ENCODE data around the gene TBC1D30. TPM values are rescaled to one million over a fixed set of nuclear protein-coding genes. Genes with fewer than 3 reads are reported as not detected.

TBC1D30 gene
- total RNA-seq, 2 experiments from 2014 or later, result 0.30 to 0.37 TPM

GRCh38 chr12:64875186-64875585 is 50.7 kb downstream of the TBC1D30 start:
- H3K27me3 Mint-ChIP-seq, result peaks cover 3% of the 10 kb centered on the region
- H3K4me3 Mint-ChIP-seq, result no peak overlapping the region
- no peaks in the 10 kb centered on the region for H3K36me3 Mint-ChIP-seq (ENCODE audit: low read depth)
- intact Hi-C loops (cut with DNase I, micrococcal nuclease), result no loop called here
- CTCF ChIA-PET, result interaction anchor here (1.6 kb wide), 1 partner anchor 74 kb away, joined by 7 read pairs; no protein-coding TSS in a partner anchor
- H3K4me1 Mint-ChIP-seq, result peaks cover 22% of the 10 kb centered on the region
- DNase-seq (no peak), ATAC-seq (no peak)
- POLR2A ChIA-PET, result no interaction called here
- H3K27ac Mint-ChIP-seq, result no peak overlapping the region
- H3K9me3 Mint-ChIP-seq (ENCODE audit: low read depth), result no peaks in the 10 kb centered on the region

GRCh38 chr12:64876388-64877071 is 52.1 kb downstream of the TBC1D30 start:
- DNase-seq (no peak), ATAC-seq (no peak)
- Mint-ChIP-seq H3K4me3 (no peak overlapping the region), H3K27me3 (peaks cover 3% of the 10 kb centered on the region), H3K27ac (no peak overlapping the region), H3K36me3 (ENCODE audit: low read depth) (no peaks in the 10 kb centered on the region), H3K9me3 (ENCODE audit: low read depth) (no peaks in the 10 kb centered on the region), H3K4me1 (peaks cover 22% of the 10 kb centered on the region)
- CTCF ChIA-PET, result interaction anchor here (0.8 to 1.1 kb wide), 3 partner anchors 17 to 79 kb away, joined by 3 to 4 read pairs (median 3); no protein-coding TSS in a partner anchor
- POLR2A ChIA-PET, result interaction anchor here (0.6 to 0.8 kb wide), 2 partner anchors 1077 to 1208 kb away, joined by 3 read pairs; no protein-coding TSS in a partner anchor
- intact Hi-C loops (cut with DNase I, micrococcal nuclease), result no loop called here

DNA sequence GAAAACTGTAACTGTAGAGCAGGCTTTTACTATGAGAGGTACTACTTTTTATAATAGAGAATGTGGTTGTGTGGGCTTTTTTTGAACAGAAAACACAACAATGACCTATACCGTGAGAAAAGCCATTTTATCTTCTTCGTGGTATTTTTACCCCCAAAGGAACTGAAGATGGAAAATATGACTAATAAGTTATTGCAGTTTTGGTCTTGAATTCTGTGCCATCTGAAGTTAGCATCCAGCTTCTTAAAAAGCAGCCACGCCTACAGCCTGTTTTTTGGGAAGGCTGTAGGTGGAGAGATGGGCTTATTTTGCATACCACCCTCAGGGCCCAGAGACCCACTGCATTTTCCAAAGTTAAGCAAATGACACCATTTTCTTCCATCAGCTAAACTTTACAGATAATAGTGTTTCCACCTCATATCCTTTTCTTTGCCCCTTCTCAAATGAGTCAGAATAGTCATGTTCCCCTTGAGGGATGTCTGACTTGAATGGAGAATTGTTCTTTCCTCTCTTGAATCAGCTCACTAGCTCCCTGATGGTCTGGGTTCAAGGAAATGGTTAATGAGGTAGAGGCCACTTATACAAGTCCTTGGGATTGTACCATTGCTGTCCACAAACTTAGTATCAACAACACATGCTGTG is 53.0 kb downstream of the TBC1D30 start:
- ChIA-PET POLR2A (interaction anchor here (0.8 to 1.0 kb wide), 2 partner anchors 10 to 1076 kb away, joined by 3 to 5 read pairs; no protein-coding TSS in a partner anchor), CTCF (interaction anchor here (0.8 to 2.5 kb wide), 4 partner anchors 13 to 80 kb away, joined by 3 to 10 read pairs (median 4); no protein-coding TSS in a partner anchor)
- peaks cover 22% of the 10 kb centered on the region for H3K4me1 Mint-ChIP-seq
- DNase-seq, result peak; percentile 12
- no peaks in the 10 kb centered on the region for H3K9me3 Mint-ChIP-seq (ENCODE audit: low read depth)
- peaks cover 6% of the 10 kb centered on the region for H3K27me3 Mint-ChIP-seq
- H3K27ac Mint-ChIP-seq, result peak overlapping the region; percentile 20
- no peaks in the 10 kb centered on the region for H3K36me3 Mint-ChIP-seq (ENCODE audit: low read depth)
- H3K4me3 Mint-ChIP-seq, result no peak overlapping the region
- peak; percentile 85 for ATAC-seq
- intact Hi-C loops (cut with DNase I, micrococcal nuclease), result no loop called here

DNA sequence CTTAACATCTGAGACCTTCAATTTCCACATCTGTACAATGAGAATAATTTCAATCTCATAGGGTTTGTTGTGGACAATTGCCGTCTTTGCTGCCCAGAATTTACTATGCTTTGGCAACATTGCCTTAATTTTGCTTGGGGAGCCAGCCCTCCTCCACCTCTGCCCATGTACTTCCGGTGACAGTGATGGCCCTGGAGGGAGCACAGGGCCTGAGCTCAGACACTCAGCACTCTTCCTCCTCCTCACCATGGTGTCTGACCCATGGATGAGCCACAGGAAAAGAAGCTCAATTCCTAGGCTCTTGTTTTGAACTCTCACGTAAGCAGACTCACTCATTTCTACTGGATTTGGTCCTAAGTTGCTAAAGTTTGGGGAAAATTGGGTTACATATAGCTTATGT is 58.2 kb downstream of the TBC1D30 start:
- no peaks in the 10 kb centered on the region for H3K36me3 Mint-ChIP-seq (ENCODE audit: low read depth)
- no peak for ATAC-seq
- ChIA-PET CTCF (interaction anchor here (0.9 to 2.3 kb wide), 2 partner anchors 9 to 444 kb away, joined by 3 to 13 read pairs; no protein-coding TSS in a partner anchor), POLR2A (no interaction called here)
- H3K27me3 Mint-ChIP-seq, result peaks cover 9% of the 10 kb centered on the region
- H3K4me1 Mint-ChIP-seq, result peaks cover 13% of the 10 kb centered on the region
- no peaks in the 10 kb centered on the region for H3K9me3 Mint-ChIP-seq (ENCODE audit: low read depth)
- DNase-seq, result no peak
- intact Hi-C loops (cut with DNase I, micrococcal nuclease), result no loop called here
- H3K27ac Mint-ChIP-seq, result no peak overlapping the region
- no peak overlapping the region for H3K4me3 Mint-ChIP-seq

DNA sequence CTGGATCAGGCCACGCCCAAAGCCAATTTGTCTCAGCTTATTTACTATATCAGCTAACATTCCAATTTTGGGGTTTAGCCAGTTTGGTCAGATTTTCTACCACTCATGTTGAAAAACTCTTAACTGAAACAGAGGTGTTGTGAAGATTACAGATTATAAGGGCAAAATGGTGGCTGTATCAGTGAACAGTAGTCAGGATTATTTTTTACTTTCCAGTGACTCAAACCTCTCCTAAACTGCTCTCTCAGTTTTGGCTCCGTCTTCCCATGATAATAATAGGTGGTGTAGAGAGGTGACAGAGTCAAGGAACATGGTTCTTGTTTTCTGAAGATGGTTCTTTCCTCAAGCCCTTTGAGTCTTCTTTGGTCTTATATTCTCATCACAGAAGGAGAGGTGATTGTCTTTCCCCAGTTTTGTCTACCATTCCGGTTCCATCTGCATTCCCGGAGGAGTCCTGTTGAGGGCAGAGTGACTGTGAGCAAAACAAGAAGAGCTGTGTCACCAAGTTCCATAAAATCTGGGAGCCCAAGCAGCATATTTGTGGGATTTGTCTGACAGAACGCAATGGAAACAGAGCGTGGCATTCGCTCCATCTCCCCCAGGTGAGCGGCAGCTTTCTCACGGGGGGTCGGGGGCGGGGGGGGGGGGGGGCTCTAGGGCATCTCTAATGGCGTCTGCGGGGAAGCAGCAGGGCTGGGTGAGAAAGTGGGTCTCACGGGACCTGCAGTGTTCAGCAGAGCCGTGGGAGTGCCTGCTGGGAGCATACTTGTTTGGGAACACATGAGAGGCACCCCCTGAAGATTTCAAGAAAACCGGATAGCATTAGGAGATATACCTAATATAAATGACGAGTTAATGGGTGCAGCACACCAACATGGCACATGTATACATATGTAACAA is 59.1 kb downstream of the TBC1D30 start:
- DNase-seq, result no peak
- POLR2A ChIA-PET, result no interaction called here
- peaks cover 9% of the 10 kb centered on the region for H3K27me3 Mint-ChIP-seq
- CTCF ChIA-PET, result interaction anchor here (0.9 to 2.3 kb wide), 3 partner anchors 8 to 443 kb away, joined by 3 to 13 read pairs (median 4); no protein-coding TSS in a partner anchor
- H3K9me3 Mint-ChIP-seq (ENCODE audit: low read depth), result no peaks in the 10 kb centered on the region
- no peak for ATAC-seq
- no peaks in the 10 kb centered on the region for H3K36me3 Mint-ChIP-seq (ENCODE audit: low read depth)
- no peak overlapping the region for H3K4me3 Mint-ChIP-seq
- H3K27ac Mint-ChIP-seq, result no peak overlapping the region
- peaks cover 7% of the 10 kb centered on the region for H3K4me1 Mint-ChIP-seq
- intact Hi-C loops (cut with DNase I, micrococcal nuclease), result no loop called here

DNA sequence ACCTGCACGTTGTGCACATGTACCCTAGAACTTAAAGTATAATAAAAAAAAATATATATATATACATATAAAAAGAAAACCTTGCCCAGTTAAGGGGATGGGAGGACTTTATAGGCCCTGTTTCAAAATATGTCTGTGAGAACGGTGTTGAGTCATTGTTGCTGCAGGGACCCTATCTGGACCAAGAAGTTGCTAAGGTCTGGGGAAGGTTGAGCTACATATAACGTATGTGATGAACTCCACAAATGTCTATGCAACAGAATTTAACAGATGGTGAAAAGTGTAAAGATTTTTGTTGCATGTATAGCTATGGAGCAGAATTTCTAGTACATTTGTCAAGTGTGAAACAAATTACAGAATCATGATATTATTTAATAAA is 59.7 kb downstream of the TBC1D30 start:
- Mint-ChIP-seq H3K27me3 (peaks cover 9% of the 10 kb centered on the region), H3K4me1 (peaks cover 7% of the 10 kb centered on the region), H3K36me3 (ENCODE audit: low read depth) (no peaks in the 10 kb centered on the region), H3K4me3 (no peak overlapping the region), H3K27ac (no peak overlapping the region), H3K9me3 (ENCODE audit: low read depth) (no peaks in the 10 kb centered on the region)
- DNase-seq, result no peak
- ChIA-PET POLR2A (no interaction called here), CTCF (interaction anchor here (1.0 kb wide), 1 partner anchor 10 kb away, joined by 4 read pairs; no protein-coding TSS in a partner anchor)
- intact Hi-C loops (cut with DNase I, micrococcal nuclease), result no loop called here
- ATAC-seq, result no peak

- DNase-seq (no peak), ATAC-seq (no peak)
- peaks cover 7% of the 10 kb centered on the region for H3K4me1 Mint-ChIP-seq
- intact Hi-C loops (cut with DNase I, micrococcal nuclease), result no loop called here
- no peaks in the 10 kb centered on the region for H3K9me3 Mint-ChIP-seq (ENCODE audit: low read depth)
- H3K27me3 Mint-ChIP-seq, result peaks cover 9% of the 10 kb centered on the region
- no peaks in the 10 kb centered on the region for H3K36me3 Mint-ChIP-seq (ENCODE audit: low read depth)
- H3K27ac Mint-ChIP-seq, result no peak overlapping the region
- POLR2A ChIA-PET, result no interaction called here
- CTCF ChIA-PET, result interaction anchor here (0.7 to 1.9 kb wide), 3 partner anchors 10 to 241 kb away, joined by 3 to 5 read pairs (median 4); no protein-coding TSS in a partner anchor
- H3K4me3 Mint-ChIP-seq, result no peak overlapping the region
Observed at GRCh38 chr12:64884728-64885127, 60.3 kb downstream of the TBC1D30 start.

GRCh38 chr12:64889434-64890216 is 65.2 kb downstream of the TBC1D30 start:
- H3K27me3 Mint-ChIP-seq, result peaks cover 14% of the 10 kb centered on the region
- H3K4me3 Mint-ChIP-seq, result no peak overlapping the region
- ChIA-PET POLR2A (no interaction called here), CTCF (interaction anchor here (0.6 to 2.5 kb wide), 11 partner anchors 13 to 1133 kb away, joined by 3 to 15 read pairs (median 5); no protein-coding TSS in a partner anchor)
- peaks cover 5% of the 10 kb centered on the region for H3K4me1 Mint-ChIP-seq
- intact Hi-C loops (cut with DNase I, micrococcal nuclease), result loop anchor here (2.0 to 5.0 kb wide), 8 partner anchors 92 to 1803 kb away; no protein-coding TSS in a partner anchor
- no peak for ATAC-seq
- H3K36me3 Mint-ChIP-seq (ENCODE audit: low read depth), result no peaks in the 10 kb centered on the region
- H3K27ac Mint-ChIP-seq, result no peak overlapping the region
- no peaks in the 10 kb centered on the region for H3K9me3 Mint-ChIP-seq (ENCODE audit: low read depth)
- no peak for DNase-seq

DNA sequence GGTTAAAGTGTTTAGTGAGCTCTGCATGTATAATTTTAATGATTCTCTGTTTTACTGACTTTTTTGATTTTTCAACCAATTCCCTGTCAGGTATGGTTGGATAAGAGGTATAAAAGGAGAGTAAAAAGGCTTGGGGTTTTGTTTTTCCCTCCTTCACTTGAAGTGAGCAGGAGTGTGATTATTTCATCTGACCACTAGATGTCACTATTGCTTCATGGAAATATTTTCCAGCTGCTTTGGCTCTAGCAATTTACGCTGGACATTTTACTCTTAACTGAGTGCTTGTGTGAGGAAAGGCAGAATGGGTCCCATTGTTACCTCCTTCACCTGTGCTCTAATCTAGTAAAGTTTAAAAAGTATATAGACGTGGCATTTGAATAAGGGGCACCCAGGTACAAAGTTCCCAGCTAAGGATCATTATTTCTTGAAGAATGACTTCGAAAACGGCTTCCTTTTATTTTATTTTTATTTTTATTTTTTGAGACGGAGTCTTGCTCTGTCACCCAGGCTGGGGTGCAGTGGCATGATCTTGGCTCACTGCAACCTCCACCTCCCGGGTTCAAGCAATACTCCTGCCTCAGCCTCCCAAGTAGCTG is 66.5 kb downstream of the TBC1D30 start:
- H3K36me3 Mint-ChIP-seq (ENCODE audit: low read depth), result no peaks in the 10 kb centered on the region
- no peak overlapping the region for H3K27ac Mint-ChIP-seq
- peaks cover 3% of the 10 kb centered on the region for H3K4me1 Mint-ChIP-seq
- peaks cover 14% of the 10 kb centered on the region for H3K27me3 Mint-ChIP-seq
- ChIA-PET CTCF (interaction anchor here (0.6 to 2.5 kb wide), 34 partner anchors 9 to 1230 kb away, joined by 3 to 20 read pairs (median 4); no protein-coding TSS in a partner anchor), POLR2A (no interaction called here)
- ATAC-seq (peak; percentile 42), DNase-seq (no peak)
- H3K4me3 Mint-ChIP-seq, result no peak overlapping the region
- no peaks in the 10 kb centered on the region for H3K9me3 Mint-ChIP-seq (ENCODE audit: low read depth)
- intact Hi-C loops (cut with DNase I, micrococcal nuclease), result loop anchor here (1.0 to 5.0 kb wide), 12 partner anchors 94 to 1801 kb away; no protein-coding TSS in a partner anchor

GRCh38 chr12:64891629-64892028 is 67.2 kb downstream of the TBC1D30 start:
- Mint-ChIP-seq H3K27ac (no peak overlapping the region), H3K4me1 (peaks cover 2% of the 10 kb centered on the region), H3K36me3 (ENCODE audit: low read depth) (no peaks in the 10 kb centered on the region), H3K27me3 (peaks cover 14% of the 10 kb centered on the region), H3K4me3 (no peak overlapping the region), H3K9me3 (ENCODE audit: low read depth) (no peaks in the 10 kb centered on the region)
- CTCF ChIA-PET, result interaction anchor here (0.6 to 2.5 kb wide), 29 partner anchors 9 to 1198 kb away, joined by 3 to 20 read pairs (median 5); no protein-coding TSS in a partner anchor
- DNase-seq (no peak), ATAC-seq (no peak)
- POLR2A ChIA-PET, result no interaction called here
- intact Hi-C loops (cut with DNase I, micrococcal nuclease), result loop anchor here (1.0 to 5.0 kb wide), 12 partner anchors 94 to 1801 kb away; no protein-coding TSS in a partner anchor

All from activated CD4-positive, alpha-beta T cell treated with anti-CD3 and anti-CD28 coated beads for 36 hours (primary cell).